B cell (primary cell): ENCODE data around the gene CERS6. TPM values are rescaled to one million over a fixed set of nuclear protein-coding genes. Genes with fewer than 3 reads are reported as not detected.

Experiments
- ATAC-seq: fragments of 200-7000 bp; cut with Tn5 transposase; one replicate; pipeline ENCODE4 v1.10.0; 2021; ENCODE audit warnings: low read depth, mild to moderate bottlenecking, moderate number of reproducible peaks, moderate library complexity
- CTCF ChIA-PET: fragments of 350-600 bp; sonication (Branson Sonifier 250); formaldehyde crosslinking; loops from one replicate; lab custom pipeline; 2021; ENCODE audit warnings: antibody characterized with exemption, inconsistent platforms; lab: Charles Lee
- POLR2A ChIA-PET: fragments of 350-600 bp; sonication (Branson Sonifier 250); formaldehyde crosslinking; loops from one replicate; lab custom pipeline; 2021; ENCODE audit warnings: antibody characterized with exemption; lab: Charles Lee
- DNase-seq: peaks from one replicate; pipeline ENCODE4 v3.0.0; 2013
- H2AFZ ChIP-seq: 2 replicates; pipeline ENCODE4 v1.6.1; 2012; ENCODE audit warnings: mild to moderate bottlenecking, low read depth, low read length; ENCODE audit not compliant: insufficient read depth, poor library complexity, severe bottlenecking
- H3K27ac ChIP-seq, 2 donors: 1 replicate in 1 of 2; 2 replicates in 1 of 2; pipeline ENCODE4 v1.5.1; 2012 to 2013; ENCODE audit warnings: low read length in 2 of 2, mild to moderate bottlenecking in 2 of 2, moderate library complexity in 1 of 2
- H3K27me3 ChIP-seq, 4 experiments: fragments of 200-600 bp in 1 of 4; sonication (generic) in 1 of 4; replicated peaks in 1 of 4; 1 replicate in 2 of 4; 2 replicates in 2 of 4; pipeline versions ENCODE4 v1.6.1 to v1.7.0; 2013 to 2016; ENCODE audit warnings: low read length in 3 of 4, mild to moderate bottlenecking in 2 of 4, mixed read lengths in 1 of 4, moderate library complexity in 1 of 4; ENCODE audit not compliant: insufficient read depth in 4 of 4, control insufficient read depth in 3 of 4; ENCODE audit errors: control extremely low read depth in 1 of 4
- H3K36me3 ChIP-seq, 2 experiments: replicated peaks in 1 of 2; 1 replicate in 1 of 2; 2 replicates in 1 of 2; pipeline versions ENCODE4 v1.6.1 to v1.7.1; 2013; ENCODE audit warnings: low read length in 1 of 2; ENCODE audit not compliant: insufficient read depth in 2 of 2, control insufficient read depth in 1 of 2; ENCODE audit errors: control extremely low read depth in 1 of 2, extremely low read depth in 1 of 2
- H3K4me1 ChIP-seq, 2 donors: fragments of 200-600 bp in 1 of 2; sonication (generic) in 1 of 2; 1 replicate in 1 of 2; 2 replicates in 1 of 2; pipeline versions ENCODE4 v1.5.1 to v1.6.1; 2013 to 2017; ENCODE audit warnings: low read length in 2 of 2; ENCODE audit not compliant: control insufficient read depth in 2 of 2, insufficient read depth in 2 of 2
- H3K4me2 ChIP-seq: replicated peaks from 2 replicates; pipeline ENCODE3; 2012; ENCODE audit warnings: mild to moderate bottlenecking, low read depth, low read length; ENCODE audit not compliant: poor library complexity, severe bottlenecking
- H3K4me3 ChIP-seq, 5 experiments: fragments of 200-600 bp in 1 of 5; sonication (generic) in 1 of 5; 1 replicate in 3 of 5; 2 replicates in 2 of 5; pipeline versions ENCODE4 v1.5.1 to v1.7.0; 2011 to 2016; ENCODE audit warnings: low read length in 4 of 5, mild to moderate bottlenecking in 4 of 5, low read depth in 2 of 5, control low read depth in 1 of 5, moderate library complexity in 1 of 5; ENCODE audit not compliant: insufficient read depth in 1 of 5; ENCODE audit errors: control extremely low read depth in 1 of 5, extremely low read depth in 1 of 5
- H3K79me2 ChIP-seq: fragments of 200-600 bp; sonication (generic); one replicate; pipeline ENCODE4 v1.6.0; 2016; ENCODE audit warnings: low read length; ENCODE audit not compliant: control insufficient read depth, insufficient read depth
- H3K9ac ChIP-seq: fragments of 200-600 bp; sonication (generic); 2 replicates; pipeline ENCODE4 v1.6.1; 2017; ENCODE audit warnings: mild to moderate bottlenecking, low read length, moderate library complexity
- H3K9me3 ChIP-seq, 3 donors: one replicate each; pipeline versions ENCODE4 v1.6.1 to v1.7.1; 2013; ENCODE audit warnings: low read length in 2 of 3; ENCODE audit not compliant: control insufficient read depth in 2 of 3, insufficient read depth in 1 of 3; ENCODE audit errors: control extremely low read depth in 1 of 3
- H4K20me1 ChIP-seq: 2 replicates; pipeline ENCODE4 v1.6.0; 2012; ENCODE audit warnings: mild to moderate bottlenecking, low read length; ENCODE audit not compliant: insufficient read depth, control insufficient read depth, poor library complexity, severe bottlenecking
- H3K27ac Mint-ChIP-seq: one replicate; pipeline ENCODE4 v1.8.0; 2021; ENCODE audit warnings: mixed read lengths
- H3K27me3 Mint-ChIP-seq: one replicate; pipeline ENCODE4 v1.8.0; 2021; ENCODE audit warnings: mixed read lengths
- H3K4me1 Mint-ChIP-seq: one replicate; pipeline ENCODE4 v1.8.0; 2021; ENCODE audit warnings: mixed read lengths
- H3K4me3 Mint-ChIP-seq: one replicate; pipeline ENCODE4 v1.8.0; 2021; ENCODE audit warnings: mixed read lengths
- H3K9me3 Mint-ChIP-seq: one replicate; pipeline ENCODE4 v1.8.0; 2022; ENCODE audit warnings: mixed read lengths; ENCODE audit not compliant: insufficient read depth
- CTCF ChIP-seq: fragments of 200-600 bp; IDR thresholded peaks from one replicate; pipeline ENCODE4 v1.8.0; 2022; ENCODE audit warnings: antibody characterized with exemption, mild to moderate bottlenecking
- EZH2 ChIP-seq: IDR thresholded peaks from 2 replicates; pipeline ENCODE4 v1.6.1; 2012; ENCODE audit warnings: borderline replicate concordance, low read depth, mild to moderate bottlenecking, moderate library complexity, low read length; ENCODE audit not compliant: insufficient read depth, poor library complexity, severe bottlenecking
- WGBS: methylation state at CpG from one replicate; pipeline ENCODE4 v1.1.5; 2013; ENCODE audit warnings: missing lambda C conversion rate; ENCODE audit not compliant: insufficient coverage; 5-methylcytosine and 5-hydroxymethylcytosine counted together
- intact Hi-C: fragments of 100-400 bp; cut with micrococcal nuclease; formaldehyde crosslinking; loops from one replicate; pipeline ENCODE4 v1.10.0; 2022
- polyA plus RNA-seq: library from polyadenylated mRNA; depleted of rRNA; stranded (reverse); fragments of >200 nt; gene quantifications from 2 replicates; pipeline ENCODE4 v1.2.3, GENCODE V29; 2012
- total RNA-seq, 2 donors: library from RNA; stranded (reverse); fragments of 120-200 nt in 1 of 2; gene quantifications; 1 replicate in 1 of 2; 2 replicates in 1 of 2; pipeline versions ENCODE4 v1.2.3 to v1.2.4, GENCODE V29; 2013 to 2022

Gene CERS6
- total and polyA plus RNA-seq, 2 donors (not counting 1 experiment from before 2014, with no cell fraction given): 2.2 to 5.5 TPM

GRCh38 chr2:168717790-168718502 is 261.9 kb downstream of the CERS6 start:
- 75% methylated on average over 1 of the region's 3 CpGs for WGBS
- Histone ChIP-seq H3K27ac (no peak overlapping the region), H2AFZ (no peak overlapping the region), H3K9ac (no peak overlapping the region), H3K79me2 (no peaks in the 10 kb centered on the region), H3K9me3 (no peaks in the 10 kb centered on the region), H3K27me3 (no peaks in the 10 kb centered on the region), H3K4me2 (no peak overlapping the region), H4K20me1 (no peaks in the 10 kb centered on the region), H3K4me3 (no peak overlapping the region), H3K36me3 (peaks cover 3% of the 10 kb centered on the region in 2 experiments), H3K4me1 (peaks cover 10 to 11% of the 10 kb centered on the region in 2 donors)
- Mint-ChIP-seq H3K4me3 (no peak overlapping the region), H3K9me3 (no peaks in the 10 kb centered on the region), H3K4me1 (peaks cover 16% of the 10 kb centered on the region), H3K27ac (no peak overlapping the region), H3K27me3 (no peaks in the 10 kb centered on the region)
- POLR2A ChIA-PET: no interaction called here
- DNase-seq (no peak), ATAC-seq (no peak)
- intact Hi-C loops: no loop called here
- CTCF ChIA-PET: interaction anchor here (0.8 kb wide), 1 partner anchor 30 kb away, joined by 3 read pairs; no protein-coding TSS in a partner anchor
- TF ChIP-seq CTCF: no peak
- no peak for TF ChIP-seq EZH2

GRCh38 chr2:168718622-168719021 is 262.6 kb downstream of the CERS6 start:
- Histone ChIP-seq H3K9ac (no peak overlapping the region), H3K9me3 (no peaks in the 10 kb centered on the region), H3K36me3 (peaks cover 3% of the 10 kb centered on the region in 2 experiments), H3K4me2 (no peak overlapping the region), H3K4me3 (no peak overlapping the region), H4K20me1 (no peaks in the 10 kb centered on the region), H3K27me3 (no peaks in the 10 kb centered on the region), H3K79me2 (no peaks in the 10 kb centered on the region), H3K4me1 (peaks cover 10 to 11% of the 10 kb centered on the region in 2 donors), H2AFZ (no peak overlapping the region), H3K27ac (no peak overlapping the region)
- POLR2A ChIA-PET: no interaction called here
- CTCF ChIA-PET: interaction anchor here (0.8 kb wide), 1 partner anchor 31 kb away, joined by 3 read pairs; no protein-coding TSS in a partner anchor
- 90% methylated on average over 1 of the region's 2 CpGs for WGBS
- intact Hi-C loops: no loop called here
- no peak for ATAC-seq
- Mint-ChIP-seq H3K4me1 (peaks cover 21% of the 10 kb centered on the region), H3K27ac (no peak overlapping the region), H3K27me3 (no peaks in the 10 kb centered on the region), H3K9me3 (no peaks in the 10 kb centered on the region), H3K4me3 (no peak overlapping the region)
- TF ChIP-seq CTCF: no peak
- no peak for TF ChIP-seq EZH2
- no peak for DNase-seq
